Liver (tissue), 9 donors: ENCODE data around the gene MISP3. TPM values are rescaled to one million over a fixed set of nuclear protein-coding genes. Genes with fewer than 3 reads are reported as not detected.

Source experiments
- DNase-seq: peaks from one replicate; pipeline ENCODE4 v3.0.0-alpha.2; 2017; ENCODE audit warnings: low spot score
- H3K27ac ChIP-seq, 2 donors: one replicate each; pipeline ENCODE4 v1.7.0; 2013; ENCODE audit warnings: inconsistent platforms in 2 of 2, low read length in 2 of 2, control low read depth in 1 of 2, low read depth in 1 of 2, mild to moderate bottlenecking in 1 of 2
- H3K27me3 ChIP-seq, 4 donors: one replicate each; pipeline versions ENCODE4 v1.6.1 to v1.7.0; 2013; ENCODE audit warnings: low read length in 3 of 4, inconsistent platforms in 1 of 4, mild to moderate bottlenecking in 1 of 4, moderate library complexity in 1 of 4; ENCODE audit not compliant: control insufficient read depth in 4 of 4, insufficient read depth in 4 of 4
- H3K36me3 ChIP-seq, 4 donors: one replicate each; pipeline versions ENCODE4 v1.6.1 to v1.7.0; 2013; ENCODE audit warnings: low read length in 3 of 4, mild to moderate bottlenecking in 3 of 4, low read depth in 1 of 4, moderate library complexity in 1 of 4; ENCODE audit not compliant: control insufficient read depth in 4 of 4, insufficient read depth in 3 of 4
- H3K4me1 ChIP-seq, 4 donors: one replicate each; pipeline versions ENCODE4 v1.6.1 to v1.7.0; 2013; ENCODE audit warnings: low read length in 3 of 4, mild to moderate bottlenecking in 3 of 4, moderate library complexity in 1 of 4; ENCODE audit not compliant: control insufficient read depth in 4 of 4, insufficient read depth in 4 of 4
- H3K4me3 ChIP-seq, 3 donors: one replicate each; pipeline versions ENCODE4 v1.6.1 to v1.7.0; 2013; ENCODE audit warnings: low read length in 3 of 3, control low read depth in 1 of 3, low read depth in 1 of 3, mild to moderate bottlenecking in 1 of 3
- H3K9ac ChIP-seq, 2 donors: one replicate each; pipeline ENCODE4 v1.7.0; 2013; ENCODE audit warnings: low read length in 2 of 2, mild to moderate bottlenecking in 2 of 2, moderate library complexity in 2 of 2, control low read depth in 1 of 2, low read depth in 1 of 2
- H3K9me3 ChIP-seq, 4 donors: one replicate each; pipeline versions ENCODE4 v1.6.1 to v1.7.0; 2013; ENCODE audit warnings: low read length in 3 of 4; ENCODE audit not compliant: control insufficient read depth in 4 of 4
- ATF3 ChIP-seq: IDR thresholded peaks from 2 replicates; pipeline ENCODE4 v1.6.1; 2016; ENCODE audit warnings: antibody characterized with exemption
- EGR1 ChIP-seq, 2 donors: IDR thresholded peaks; 2 replicates each; pipeline ENCODE4 v1.6.1; 2016 to 2018; ENCODE audit warnings: antibody characterized with exemption in 2 of 2, low read depth in 2 of 2
- FOXA1 ChIP-seq: IDR thresholded peaks from 2 replicates; pipeline ENCODE4 v1.6.1; 2016; ENCODE audit warnings: antibody characterized with exemption
- FOXA2 ChIP-seq: IDR thresholded peaks from 2 replicates; pipeline ENCODE4 v1.6.1; 2016; ENCODE audit warnings: antibody characterized with exemption
- HNF4A ChIP-seq, 2 donors: conservative IDR thresholded peaks; 2 replicates each; pipeline ENCODE4 v1.6.1; 2016; ENCODE audit warnings: antibody characterized with exemption in 2 of 2, mild to moderate bottlenecking in 2 of 2
- NR2F2 ChIP-seq: IDR thresholded peaks from 2 replicates; pipeline ENCODE4 v1.6.1; 2016; ENCODE audit warnings: antibody characterized with exemption
- RAD21 ChIP-seq, 2 donors: IDR thresholded peaks; 2 replicates each; pipeline ENCODE4 v1.6.1; 2016; ENCODE audit warnings: antibody characterized with exemption in 2 of 2, mild to moderate bottlenecking in 2 of 2
- REST ChIP-seq: IDR thresholded peaks from 2 replicates; pipeline ENCODE4 v1.6.1; 2016; ENCODE audit warnings: antibody characterized with exemption, mild to moderate bottlenecking
- RXRA ChIP-seq, 2 donors: IDR thresholded peaks; 2 replicates each; pipeline ENCODE4 v1.6.1; 2017 to 2018; ENCODE audit warnings: antibody characterized with exemption in 2 of 2, mild to moderate bottlenecking in 1 of 2
- SP1 ChIP-seq: IDR thresholded peaks from 2 replicates; pipeline ENCODE4 v1.6.1; 2018; ENCODE audit warnings: antibody characterized with exemption, mild to moderate bottlenecking
- TAF1 ChIP-seq: conservative IDR thresholded peaks from 2 replicates; pipeline ENCODE4 v1.6.1; 2016; ENCODE audit warnings: antibody characterized with exemption, mild to moderate bottlenecking
- YY1 ChIP-seq: IDR thresholded peaks from 2 replicates; pipeline ENCODE4 v1.6.1; 2016; ENCODE audit warnings: antibody characterized with exemption, mild to moderate bottlenecking
- ZBTB33 ChIP-seq: IDR thresholded peaks from 2 replicates; pipeline ENCODE4 v1.6.1; 2016; ENCODE audit warnings: antibody characterized with exemption
- WGBS: extraction: QIAGEN DNeasy Blood & Tissue Kit; methylation state at CpG from one replicate; pipeline ENCODE4 v1.1.7; 2013; 5-methylcytosine and 5-hydroxymethylcytosine counted together
- polyA plus RNA-seq, 2 donors: library from polyadenylated mRNA; stranded (reverse) in 1 of 2; unstranded in 1 of 2; fragments of 200-250 nt in 1 of 2; fragments of >200 nt in 1 of 2; fragmentation: Nextera tagmentation in 1 of 2; extraction: Ambion mirVana in 1 of 2; gene quantifications; one replicate each; pipeline versions ENCODE4 v1.2.1 to v1.2.3, GENCODE V29; 2013 to 2015
- total RNA-seq, 2 donors: library from RNA; depleted of rRNA; stranded (reverse); fragments of >200 nt; gene quantifications; one replicate each; pipeline ENCODE4 v1.2.3, GENCODE V29; 2014
- donor health status: healthy.
- donor health status: healthy.
- donor health status: healthy.
- donor health status: healthy.
- donor health status: healthy.

MISP3 gene
- total and polyA plus RNA-seq, 4 donors, result 0.28 to 3.9 (median 2.8) TPM

- Histone ChIP-seq H3K27ac (no peak overlapping the region), H3K4me1 (peaks cover 7 to 21% (median 12%) of the 10 kb centered on the region in 4 donors), H3K27me3 (no peaks in the 10 kb centered on the region), H3K4me3 (no peak overlapping the region), H3K9ac (no peak overlapping the region), H3K9me3 (peaks cover 0 to 5% (median 3%) of the 10 kb centered on the region in 4 donors), H3K36me3 (peaks cover 0 to 1% (median 0%) of the 10 kb centered on the region in 4 donors)
- WGBS, result 94% methylated on average over 30 of the region's 30 CpGs
- no peak for DNase-seq
- TF ChIP-seq ATF3 (no peak), RAD21 (IDR thresholded peaks at IDR 0.05) (no peak), HNF4A (conservative IDR thresholded peaks at IDR 0.05) (no peak), SP1 (no peak), NR2F2 (no peak), YY1 (no peak), TAF1 (no peak), FOXA1 (no peak), ZBTB33 (no peak), RXRA (IDR thresholded peaks at IDR 0.05) (no peak), FOXA2 (no peak), EGR1 (IDR thresholded peaks at IDR 0.05; ENCODE audit: low read depth in 2 of 2) (no peak), REST (no peak)
Observed at GRCh38 chr19:14088634-14089411, 16.2 kb downstream of the MISP3 start.

DNA sequence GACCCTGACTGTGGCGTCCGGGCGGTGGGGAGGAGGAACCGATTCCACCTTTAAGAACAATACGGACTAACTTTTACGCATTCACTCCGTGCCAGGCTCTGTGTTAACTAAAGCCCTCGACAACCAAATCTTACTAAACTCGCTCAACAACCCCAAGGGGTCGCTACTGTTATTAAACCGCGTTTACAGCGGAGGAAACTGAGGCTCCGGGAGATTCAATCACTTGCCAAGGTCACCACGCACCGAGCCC, 16.8 kb downstream of the MISP3 start:
- 36% methylated on average over 16 of the region's 16 CpGs for WGBS
- H3K36me3 ChIP-seq, result peaks cover 0 to 1% (median 0%) of the 10 kb centered on the region in 4 donors
- DNase-seq, result no peak
- TF ChIP-seq RXRA (IDR thresholded peaks at IDR 0.05), result no peak
- TF ChIP-seq FOXA1, result no peak
- H3K4me1 ChIP-seq, result peaks cover 7 to 21% (median 12%) of the 10 kb centered on the region in 4 donors
- H3K4me3 ChIP-seq, result peak overlapping the region in 1 of 3 donors; percentile 89
- H3K27me3 ChIP-seq, result no peaks in the 10 kb centered on the region
- no peak overlapping the region for H3K9ac ChIP-seq
- H3K9me3 ChIP-seq, result peaks cover 0 to 5% (median 3%) of the 10 kb centered on the region in 4 donors
- no peak overlapping the region for H3K27ac ChIP-seq
